ENCODE measurements around the gene TRIM32.

The TRIM32 gene

GRCh38 chr9:116749772-116750171, 62.7 kb downstream of the TRIM32 start:
- intact Hi-C loops (cut with DNase I), result no loop called here
- DNase-seq, result no peak

DNA sequence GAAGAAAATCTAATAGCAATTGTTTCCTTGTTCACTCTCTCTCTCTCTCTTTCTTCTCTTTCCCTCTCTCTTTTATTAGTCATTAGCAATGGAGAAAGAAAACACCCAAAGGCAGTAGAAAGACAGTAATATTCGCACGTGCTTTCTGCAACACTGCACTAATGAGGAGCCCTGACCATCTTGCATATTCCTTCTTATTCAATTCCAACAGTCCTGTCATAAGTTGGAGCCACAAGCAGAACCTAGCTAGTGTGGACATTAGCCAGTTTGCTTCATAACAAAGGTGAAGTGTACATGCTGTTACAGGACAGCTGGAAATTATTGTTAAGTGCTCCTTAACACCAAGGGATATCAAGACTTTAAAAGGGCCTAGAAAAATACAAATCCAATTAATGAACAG, 63.4 kb downstream of the TRIM32 start:
- no peak for DNase-seq
- intact Hi-C loops (cut with DNase I), result no loop called here
